A549 (cell line): ENCODE data around the gene CTSF. TPM values are rescaled to one million over a fixed set of nuclear protein-coding genes. Genes with fewer than 3 reads are reported as not detected.

Experiments
- ATAC-seq, 2 experiments: fragments of 200-7000 bp in 1 of 2; fragments of >200 bp in 1 of 2; cut with Nextera tagmentation in 1 of 2; cut with Tn5 transposase in 1 of 2; 3 replicates each; pipeline versions ENCODE4 v1.8.0 to v1.9.1; 2018 to 2020; ENCODE audit warnings: mild to moderate bottlenecking in 1 of 2, moderate library complexity in 1 of 2
- CTCF ChIA-PET: fragments of 300-600 bp; sonication (Branson Sonifier 250); formaldehyde crosslinking; extraction: SDS; loops from one replicate; lab custom pipeline; 2021; ENCODE audit warnings: antibody characterized with exemption, inconsistent platforms; lab: Yijun Ruan, JAX
- POLR2A ChIA-PET: fragments of 350-600 bp; formaldehyde crosslinking; extraction: SDS; loops from one replicate; lab custom pipeline; 2021; ENCODE audit warnings: antibody characterized with exemption, inconsistent platforms; lab: Yijun Ruan, JAX
- DNase-seq, 2 experiments: peaks; one replicate each; pipeline versions ENCODE4 v3.0.0 to v3.0.0-alpha.2; 2011 to 2016; ENCODE audit warnings: low read depth in 1 of 2, low spot score in 1 of 2
- FAIRE-seq: peaks from 2 replicates; lab custom pipeline; 2011; peaks lifted over from hg19 to GRCh38; lab: Jason Lieb, UNC
- H3K27ac ChIP-seq, 2 experiments: fragments of >200 bp; sonication (Bioruptor Twin); formaldehyde crosslinking; 3 replicates each; pipeline ENCODE4 v1.5.1; 2016 to 2017
- H3K4me1 ChIP-seq: fragments of >200 bp; sonication (Bioruptor Twin); formaldehyde crosslinking; 3 replicates; pipeline ENCODE4 v1.6.1; 2016
- H3K4me2 ChIP-seq: fragments of >200 bp; sonication (Bioruptor Twin); formaldehyde crosslinking; 3 replicates; pipeline ENCODE4 v1.6.1; 2016
- H3K4me3 ChIP-seq: fragments of >200 bp; sonication (Bioruptor Twin); formaldehyde crosslinking; 3 replicates; pipeline ENCODE4 v1.5.1; 2016
- H3K9me3 ChIP-seq: fragments of >200 bp; sonication (Bioruptor Twin); formaldehyde crosslinking; 3 replicates; pipeline ENCODE4 v1.6.1; 2016
- BHLHE40 ChIP-seq: IDR thresholded peaks from 2 replicates; pipeline ENCODE4 v1.6.1; 2012; ENCODE audit warnings: low read depth, low read length, inconsistent platforms
- CBX2 ChIP-seq: fragments of 200-600 bp; sonication (generic); IDR thresholded peaks from 2 replicates; pipeline ENCODE4 v1.6.1; 2016; ENCODE audit warnings: low read depth, mild to moderate bottlenecking, borderline replicate concordance
- CEBPB ChIP-seq, 2 experiments: fragments of >200 bp in 1 of 2; sonication (Bioruptor Twin) in 1 of 2; formaldehyde crosslinking in 1 of 2; IDR thresholded peaks; 2 replicates each; pipeline ENCODE4 v1.6.1; 2012 to 2016
- EHMT2 ChIP-seq: fragments of 200-600 bp; sonication (generic); IDR thresholded peaks from 2 replicates; pipeline ENCODE4 v1.6.1; 2016; ENCODE audit warnings: antibody characterized with exemption, low read depth, mild to moderate bottlenecking, moderate library complexity
- FOSL2 ChIP-seq, 2 experiments: fragments of 450-650 bp in 1 of 2; fragments of >200 bp in 1 of 2; sonication (Bioruptor Twin) in 1 of 2; formaldehyde crosslinking; IDR thresholded peaks; 2 replicates each; pipeline versions ENCODE4 v1.5.0 to v1.6.1; 2016 to 2020; ENCODE audit warnings: mild to moderate bottlenecking in 1 of 2, moderate library complexity in 1 of 2
- FOXS1 ChIP-seq: fragments of 250-450 bp; sonication (Bioruptor Pico); IDR thresholded peaks from 2 replicates; pipeline ENCODE4 v1.5.0; 2020; ENCODE audit warnings: mild to moderate bottlenecking, moderate library complexity
- HDAC2 ChIP-seq: fragments of 200-600 bp; sonication (generic); IDR thresholded peaks from 2 replicates; pipeline ENCODE4 v1.6.1; 2016
- HEYL ChIP-seq: fragments of 250-450 bp; sonication (Bioruptor Pico); IDR thresholded peaks from 2 replicates; pipeline ENCODE4 v1.8.0; 2021; ENCODE audit warnings: mild to moderate bottlenecking, moderate library complexity
- HOXB5 ChIP-seq: fragments of 250-450 bp; sonication (Bioruptor Pico); IDR thresholded peaks from 2 replicates; pipeline ENCODE4 v1.5.0; 2020; ENCODE audit warnings: mild to moderate bottlenecking, moderate library complexity
- JUN ChIP-seq, 2 experiments: fragments of >200 bp; sonication (Bioruptor Twin); formaldehyde crosslinking; IDR thresholded peaks; 2 replicates in 1 of 2; 3 replicates in 1 of 2; pipeline ENCODE4 v1.6.1; 2016 to 2017
- JUNB ChIP-seq: fragments of >200 bp; sonication (Bioruptor Twin); formaldehyde crosslinking; IDR thresholded peaks from 2 replicates; pipeline ENCODE4 v1.6.1; 2016
- KDM1A ChIP-seq: fragments of 200-600 bp; sonication (generic); IDR thresholded peaks from 2 replicates; pipeline ENCODE4 v1.6.1; 2016; ENCODE audit warnings: low read depth, mild to moderate bottlenecking
- KDM5A ChIP-seq: fragments of 200-600 bp; sonication (generic); IDR thresholded peaks from 2 replicates; pipeline ENCODE4 v1.6.1; 2016; ENCODE audit warnings: antibody characterized with exemption, mild to moderate bottlenecking
- MAFK ChIP-seq: fragments of 450-650 bp; IDR thresholded peaks from 2 replicates; pipeline ENCODE4 v1.6.1; 2014; ENCODE audit not compliant: partially characterized antibody
- MAZ ChIP-seq: fragments of 150-350 bp; IDR thresholded peaks from 2 replicates; pipeline ENCODE4 v1.6.1; 2014; ENCODE audit warnings: antibody characterized with exemption, low read depth, low read length, borderline replicate concordance
- MYC ChIP-seq: IDR thresholded peaks from 2 replicates; pipeline ENCODE4 v1.6.1; 2012; ENCODE audit warnings: mild to moderate bottlenecking, inconsistent platforms, low read length, improper control_type of control experiment, borderline replicate concordance
- NFE2L2 ChIP-seq: fragments of 150-350 bp; conservative IDR thresholded peaks from 2 replicates; pipeline ENCODE4 v1.6.1; 2014; ENCODE audit warnings: low read length
- NR3C1 ChIP-seq: fragments of >200 bp; sonication (Bioruptor Twin); formaldehyde crosslinking; IDR thresholded peaks from 3 replicates; pipeline ENCODE4 v1.6.1; 2017
- POLR2A ChIP-seq: IDR thresholded peaks from 2 replicates; pipeline ENCODE4 v1.6.1; 2012; ENCODE audit warnings: mild to moderate bottlenecking, low read length
- RCOR1 ChIP-seq: fragments of 150-350 bp; IDR thresholded peaks from 2 replicates; pipeline ENCODE4 v1.6.1; 2014; ENCODE audit warnings: antibody characterized with exemption, low read length, low read depth
- RFX5 ChIP-seq: fragments of 450-650 bp; IDR thresholded peaks from 2 replicates; pipeline ENCODE4 v1.7.1; 2014; ENCODE audit warnings: antibody characterized with exemption, mild to moderate bottlenecking, moderate library complexity
- RNF2 ChIP-seq: fragments of 200-600 bp; sonication (generic); IDR thresholded peaks from 2 replicates; pipeline ENCODE4 v1.6.1; 2016; ENCODE audit warnings: low read depth, mild to moderate bottlenecking, antibody characterized with exemption, moderate library complexity, borderline replicate concordance
- SREBF2 ChIP-seq: fragments of 450-650 bp; IDR thresholded peaks from 2 replicates; pipeline ENCODE4 v1.6.1; 2014; ENCODE audit warnings: mild to moderate bottlenecking, moderate library complexity
- TFCP2L1 ChIP-seq: fragments of 250-450 bp; sonication (Bioruptor Pico); IDR thresholded peaks from 2 replicates; pipeline ENCODE4 v1.5.0; 2021; ENCODE audit warnings: mild to moderate bottlenecking
- ZFP36 ChIP-seq: fragments of 450-650 bp; IDR thresholded peaks from 2 replicates; pipeline ENCODE4 v1.6.1; 2014; ENCODE audit warnings: borderline replicate concordance; ENCODE audit not compliant: partially characterized antibody
- ZNF302 ChIP-seq: fragments of 250-450 bp; sonication (Bioruptor Pico); IDR thresholded peaks from 2 replicates; pipeline ENCODE4 v1.9.0; 2021; ENCODE audit warnings: inconsistent platforms, mild to moderate bottlenecking, moderate library complexity
- WGBS: methylation state at CpG from one replicate; pipeline ENCODE4 v1.1.6; 2017; ENCODE audit errors: missing lambda C conversion rate; 5-methylcytosine and 5-hydroxymethylcytosine counted together
- polyA plus RNA-seq, 4 experiments: library from polyadenylated mRNA; depleted of rRNA in 3 of 4; stranded (reverse); fragments of >200 nt; fragmentation: RNase III in 1 of 4; extraction: RNeasy Plus Mini Kit Qiagen cat#74134 plus additional on column Dnase treatment in 1 of 4; gene quantifications; 2 replicates in 3 of 4; 3 replicates in 1 of 4; pipeline ENCODE4 v1.2.3, GENCODE V29; 2011 to 2017
- TF ChIP-seq, protein P1 (sequence below): fragments of 250-450 bp; sonication (Bioruptor Pico); IDR thresholded peaks from 2 replicates; pipeline ENCODE4 v1.5.0; 2021; ENCODE audit warnings: mild to moderate bottlenecking, moderate library complexity, borderline replicate concordance
- TF ChIP-seq, protein P2 (sequence below): fragments of >200 bp; sonication (Bioruptor Twin); formaldehyde crosslinking; IDR thresholded peaks from 2 replicates; pipeline ENCODE4 v1.6.1; 2016
- TF ChIP-seq, protein P3 (sequence below): fragments of 250-450 bp; sonication (Bioruptor Pico); IDR thresholded peaks from 2 replicates; pipeline ENCODE4 v1.5.0; 2020; ENCODE audit warnings: low read depth, mild to moderate bottlenecking, moderate library complexity
- TF ChIP-seq, protein P4 (sequence below): fragments of >200 bp; sonication (Bioruptor Twin); formaldehyde crosslinking; IDR thresholded peaks from 3 replicates; pipeline ENCODE4 v1.5.1; 2016

The CTSF gene
- polyA plus RNA-seq, 2 of the 4 experiments (the other 2 are of a cell fraction), result 19.2 to 29.8 TPM

DNA sequence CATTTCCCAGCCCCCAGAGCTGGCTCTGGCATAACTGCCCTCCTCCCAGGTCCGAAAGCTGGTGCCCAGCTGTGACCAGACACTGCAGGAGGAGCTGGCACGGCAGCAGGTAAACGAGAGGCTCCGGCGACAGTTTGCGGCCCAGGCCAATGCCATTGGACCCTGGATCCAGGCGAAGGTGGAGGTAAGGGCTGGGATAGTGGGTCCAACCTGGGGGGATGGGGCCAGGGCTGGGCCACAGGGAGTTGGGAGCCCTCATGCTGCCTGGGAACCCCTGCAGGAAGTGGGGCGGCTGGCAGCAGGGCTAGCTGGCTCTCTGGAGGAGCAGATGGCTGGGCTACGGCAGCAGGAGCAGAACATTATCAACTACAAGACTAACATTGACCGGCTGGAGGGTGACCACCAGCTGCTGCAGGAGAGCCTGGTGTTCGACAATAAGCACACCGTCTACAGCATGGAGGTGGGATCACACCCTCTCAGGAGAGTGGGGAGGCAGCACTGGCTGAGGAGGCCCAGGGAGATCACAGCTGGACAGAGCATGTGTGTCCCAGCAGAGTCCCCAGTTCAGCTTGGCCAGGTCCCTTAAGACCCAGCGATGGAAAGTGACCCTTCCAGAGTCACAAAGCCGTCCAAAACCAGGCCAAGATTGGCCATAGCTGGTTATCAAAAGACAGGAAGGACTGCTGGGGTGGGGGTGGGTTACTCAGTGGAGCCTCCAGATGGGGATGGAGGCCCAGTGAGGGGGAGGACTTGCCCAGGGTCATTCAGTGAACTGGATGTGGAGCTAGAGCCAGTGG is 7.0 kb downstream of the CTSF start:
- Histone ChIP-seq H3K27ac (no peak overlapping the region), H3K4me3 (no peak overlapping the region)
- POLR2A ChIA-PET, result interaction anchor here (0.9 kb wide), 1 partner anchor 16 kb away, joined by 3 read pairs; the partner anchor contains the start of gene ZDHHC24
- CTCF ChIA-PET, result interaction anchor here (0.6 to 2.0 kb wide), 8 partner anchors 10 to 143 kb away, joined by 3 to 5 read pairs (median 4); partner anchors contain the start of genes ACTN3 and ZDHHC24
- DNase-seq, result no peak
- WGBS, result 83% methylated on average over 14 of the region's 14 CpGs
- no peak for TF ChIP-seq CEBPB (IDR thresholded peaks at IDR 0.05)
- TF ChIP-seq SREBF2, result no peak
- TF ChIP-seq, protein P1, sequence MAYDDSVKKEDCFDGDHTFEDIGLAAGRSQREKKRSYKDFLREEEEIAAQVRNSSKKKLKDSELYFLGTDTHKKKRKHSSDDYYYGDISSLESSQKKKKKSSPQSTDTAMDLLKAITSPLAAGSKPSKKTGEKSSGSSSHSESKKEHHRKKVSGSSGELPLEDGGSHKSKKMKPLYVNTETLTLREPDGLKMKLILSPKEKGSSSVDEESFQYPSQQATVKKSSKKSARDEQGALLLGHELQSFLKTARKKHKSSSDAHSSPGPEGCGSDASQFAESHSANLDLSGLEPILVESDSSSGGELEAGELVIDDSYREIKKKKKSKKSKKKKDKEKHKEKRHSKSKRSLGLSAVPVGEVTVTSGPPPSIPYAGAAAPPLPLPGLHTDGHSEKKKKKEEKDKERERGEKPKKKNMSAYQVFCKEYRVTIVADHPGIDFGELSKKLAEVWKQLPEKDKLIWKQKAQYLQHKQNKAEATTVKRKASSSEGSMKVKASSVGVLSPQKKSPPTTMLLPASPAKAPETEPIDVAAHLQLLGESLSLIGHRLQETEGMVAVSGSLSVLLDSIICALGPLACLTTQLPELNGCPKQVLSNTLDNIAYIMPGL (CRISPR knock-in tag), result no peak
- TF ChIP-seq CBX2, result no peak
- no peak for TF ChIP-seq RFX5
- TF ChIP-seq KDM5A, result no peak
- TF ChIP-seq, protein P2, sequence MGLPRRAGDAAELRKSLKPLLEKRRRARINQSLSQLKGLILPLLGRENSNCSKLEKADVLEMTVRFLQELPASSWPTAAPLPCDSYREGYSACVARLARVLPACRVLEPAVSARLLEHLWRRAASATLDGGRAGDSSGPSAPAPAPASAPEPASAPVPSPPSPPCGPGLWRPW, result no peak
- TF ChIP-seq FOXS1, result no peak
- no peak for TF ChIP-seq ZFP36
- TF ChIP-seq POLR2A, result no peak
- no peak for TF ChIP-seq NR3C1
- TF ChIP-seq, protein P3, sequence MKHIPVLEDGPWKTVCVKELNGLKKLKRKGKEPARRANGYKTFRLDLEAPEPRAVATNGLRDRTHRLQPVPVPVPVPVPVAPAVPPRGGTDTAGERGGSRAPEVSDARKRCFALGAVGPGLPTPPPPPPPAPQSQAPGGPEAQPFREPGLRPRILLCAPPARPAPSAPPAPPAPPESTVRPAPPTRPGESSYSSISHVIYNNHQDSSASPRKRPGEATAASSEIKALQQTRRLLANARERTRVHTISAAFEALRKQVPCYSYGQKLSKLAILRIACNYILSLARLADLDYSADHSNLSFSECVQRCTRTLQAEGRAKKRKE (CRISPR knock-in tag), result no peak
- no peak for TF ChIP-seq RCOR1
- no peak for TF ChIP-seq BHLHE40
- no peak for TF ChIP-seq HOXB5 (CRISPR knock-in tag)
- TF ChIP-seq MYC, result no peak
- TF ChIP-seq HDAC2, result no peak
- no peak for TF ChIP-seq KDM1A
- TF ChIP-seq, all 56 proteins: peak for 0
- Histone ChIP-seq H3K4me2 (no peak overlapping the region), H3K9me3 (no peaks in the 10 kb centered on the region), H3K4me1 (no peaks in the 10 kb centered on the region)
- FAIRE-seq (no peak), ATAC-seq (no peak)

DNA sequence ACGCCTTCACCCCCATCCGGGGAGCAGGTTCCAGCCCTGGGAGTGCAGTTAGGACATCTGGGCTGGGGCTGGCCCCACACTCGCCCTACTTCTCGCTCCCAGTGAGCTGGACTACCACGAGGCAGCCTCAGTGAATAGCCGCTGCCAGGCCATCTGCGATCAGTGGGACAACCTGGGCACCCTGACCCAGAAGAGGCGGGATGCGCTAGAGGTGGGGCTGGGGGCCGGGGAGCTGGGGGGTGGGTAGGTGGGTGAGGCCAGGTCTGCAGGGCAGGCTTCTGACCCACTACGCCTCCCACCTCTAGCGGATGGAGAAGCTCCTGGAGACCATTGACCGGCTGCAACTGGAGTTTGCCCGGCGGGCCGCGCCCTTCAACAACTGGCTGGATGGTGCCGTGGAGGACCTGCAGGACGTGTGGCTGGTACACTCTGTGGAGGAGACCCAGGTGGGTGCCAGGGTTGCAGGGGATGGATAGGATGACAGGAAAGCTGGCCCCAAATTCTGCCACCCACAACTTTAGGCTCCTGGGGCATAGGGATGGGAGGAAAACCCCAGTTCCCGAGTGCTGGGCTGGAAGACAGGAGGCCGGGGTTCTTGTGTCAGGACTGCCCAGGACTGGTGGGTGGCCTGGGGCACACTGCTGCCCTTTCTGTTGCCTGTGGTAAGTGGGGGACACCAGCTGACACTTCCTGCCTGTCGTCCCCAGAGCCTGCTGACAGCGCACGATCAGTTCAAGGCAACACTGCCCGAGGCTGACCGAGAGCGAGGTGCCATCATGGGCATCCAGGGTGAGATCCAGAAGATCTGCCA is 8.3 kb downstream of the CTSF start:
- Histone ChIP-seq H3K9me3 (no peaks in the 10 kb centered on the region), H3K27ac (no peak overlapping the region), H3K4me2 (no peak overlapping the region), H3K4me3 (no peak overlapping the region), H3K4me1 (no peaks in the 10 kb centered on the region)
- ATAC-seq, result no peak
- ChIA-PET CTCF (interaction anchor here (0.6 to 1.5 kb wide), 5 partner anchors 18 to 494 kb away, joined by 3 to 4 read pairs (median 3); no protein-coding TSS in a partner anchor), POLR2A (interaction anchor here (0.9 kb wide), 1 partner anchor 9 kb away, joined by 3 read pairs; the partner anchor contains the start of gene CTSF)
- DNase-seq, result no peak
- TF ChIP-seq, protein P2, result no peak
- no peak for TF ChIP-seq RCOR1
- TF ChIP-seq MAFK, result no peak
- TF ChIP-seq TFCP2L1 (CRISPR knock-in tag), result no peak
- no peak for TF ChIP-seq HEYL (CRISPR knock-in tag)
- no peak for TF ChIP-seq JUN (IDR thresholded peaks at IDR 0.05)
- TF ChIP-seq JUNB, result no peak
- no peak for TF ChIP-seq MAZ
- TF ChIP-seq CEBPB (IDR thresholded peaks at IDR 0.05), result no peak
- TF ChIP-seq HDAC2, result no peak
- TF ChIP-seq FOSL2 (IDR thresholded peaks at IDR 0.05), result no peak
- no peak for TF ChIP-seq FOSL2 (CRISPR knock-in tag; IDR thresholded peaks at IDR 0.05)
- TF ChIP-seq BHLHE40, result no peak
- no peak for TF ChIP-seq ZNF302
- TF ChIP-seq RNF2, result no peak
- TF ChIP-seq CBX2, result no peak
- no peak for TF ChIP-seq NFE2L2
- TF ChIP-seq, protein P4, sequence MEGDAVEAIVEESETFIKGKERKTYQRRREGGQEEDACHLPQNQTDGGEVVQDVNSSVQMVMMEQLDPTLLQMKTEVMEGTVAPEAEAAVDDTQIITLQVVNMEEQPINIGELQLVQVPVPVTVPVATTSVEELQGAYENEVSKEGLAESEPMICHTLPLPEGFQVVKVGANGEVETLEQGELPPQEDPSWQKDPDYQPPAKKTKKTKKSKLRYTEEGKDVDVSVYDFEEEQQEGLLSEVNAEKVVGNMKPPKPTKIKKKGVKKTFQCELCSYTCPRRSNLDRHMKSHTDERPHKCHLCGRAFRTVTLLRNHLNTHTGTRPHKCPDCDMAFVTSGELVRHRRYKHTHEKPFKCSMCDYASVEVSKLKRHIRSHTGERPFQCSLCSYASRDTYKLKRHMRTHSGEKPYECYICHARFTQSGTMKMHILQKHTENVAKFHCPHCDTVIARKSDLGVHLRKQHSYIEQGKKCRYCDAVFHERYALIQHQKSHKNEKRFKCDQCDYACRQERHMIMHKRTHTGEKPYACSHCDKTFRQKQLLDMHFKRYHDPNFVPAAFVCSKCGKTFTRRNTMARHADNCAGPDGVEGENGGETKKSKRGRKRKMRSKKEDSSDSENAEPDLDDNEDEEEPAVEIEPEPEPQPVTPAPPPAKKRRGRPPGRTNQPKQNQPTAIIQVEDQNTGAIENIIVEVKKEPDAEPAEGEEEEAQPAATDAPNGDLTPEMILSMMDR, result no peak
- no peak for TF ChIP-seq EHMT2
- TF ChIP-seq KDM5A, result no peak
- no peak for FAIRE-seq
- WGBS, result 89% methylated on average over 19 of the region's 27 CpGs
